ENCODE results near the gene TUBB1.

Gene TUBB1

DNA sequence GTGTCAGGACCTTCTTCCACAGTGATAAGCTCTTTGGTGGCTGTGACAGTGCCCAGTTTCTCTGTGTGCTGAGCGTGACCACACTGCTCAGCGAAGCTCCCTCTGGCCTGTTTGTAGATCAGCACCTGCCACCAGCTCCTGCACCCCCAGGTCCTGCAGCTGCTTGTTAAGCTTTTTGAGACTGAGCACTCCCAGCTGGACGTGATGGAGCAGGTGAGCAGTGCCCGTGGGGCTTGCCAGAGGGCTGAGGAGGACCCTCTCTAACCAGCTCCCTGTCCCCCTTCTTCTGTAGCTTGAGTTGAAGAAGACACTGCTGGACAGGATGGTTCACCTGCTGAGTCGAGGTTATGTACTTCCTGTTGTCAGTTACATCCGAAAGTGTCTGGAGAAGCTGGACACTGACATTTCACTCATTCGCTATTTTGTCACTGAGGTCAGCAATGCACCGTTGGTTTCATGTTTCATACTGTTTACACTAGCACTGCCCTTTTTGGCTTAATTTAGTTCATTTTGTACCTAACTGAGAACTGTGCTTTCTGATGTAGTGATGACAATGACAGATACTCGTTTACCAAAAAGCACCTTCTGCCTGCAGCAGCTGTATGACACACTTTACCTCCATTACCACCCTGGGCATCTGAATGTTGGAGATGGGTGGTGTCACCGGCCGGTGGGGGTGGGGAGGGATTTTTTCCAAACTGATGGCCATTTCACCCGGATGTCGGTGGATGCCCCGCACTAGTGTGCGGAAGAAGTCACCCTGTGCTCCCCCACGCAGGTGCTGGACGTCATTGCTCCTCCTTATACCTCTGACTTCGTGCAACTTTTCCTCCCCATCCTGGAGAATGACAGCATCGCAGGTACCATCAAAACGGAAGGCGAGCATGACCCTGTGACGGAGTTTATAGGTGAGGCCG, 25.6 kb upstream of the TUBB1 start:
- no peak for DNase-seq
- peaks cover 74% of the 10 kb centered on the region for H3K36me3 ChIP-seq
- TF ChIP-seq, protein P1, sequence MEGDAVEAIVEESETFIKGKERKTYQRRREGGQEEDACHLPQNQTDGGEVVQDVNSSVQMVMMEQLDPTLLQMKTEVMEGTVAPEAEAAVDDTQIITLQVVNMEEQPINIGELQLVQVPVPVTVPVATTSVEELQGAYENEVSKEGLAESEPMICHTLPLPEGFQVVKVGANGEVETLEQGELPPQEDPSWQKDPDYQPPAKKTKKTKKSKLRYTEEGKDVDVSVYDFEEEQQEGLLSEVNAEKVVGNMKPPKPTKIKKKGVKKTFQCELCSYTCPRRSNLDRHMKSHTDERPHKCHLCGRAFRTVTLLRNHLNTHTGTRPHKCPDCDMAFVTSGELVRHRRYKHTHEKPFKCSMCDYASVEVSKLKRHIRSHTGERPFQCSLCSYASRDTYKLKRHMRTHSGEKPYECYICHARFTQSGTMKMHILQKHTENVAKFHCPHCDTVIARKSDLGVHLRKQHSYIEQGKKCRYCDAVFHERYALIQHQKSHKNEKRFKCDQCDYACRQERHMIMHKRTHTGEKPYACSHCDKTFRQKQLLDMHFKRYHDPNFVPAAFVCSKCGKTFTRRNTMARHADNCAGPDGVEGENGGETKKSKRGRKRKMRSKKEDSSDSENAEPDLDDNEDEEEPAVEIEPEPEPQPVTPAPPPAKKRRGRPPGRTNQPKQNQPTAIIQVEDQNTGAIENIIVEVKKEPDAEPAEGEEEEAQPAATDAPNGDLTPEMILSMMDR (IDR thresholded peaks at IDR 0.05; ENCODE audit: low read depth, low read length): no peak
- H3K27me3 ChIP-seq: no peaks in the 10 kb centered on the region
- H3K4me1 ChIP-seq: no peaks in the 10 kb centered on the region
- no peaks in the 10 kb centered on the region for H3K9me3 ChIP-seq
- no peak overlapping the region for H3K4me3 ChIP-seq (ENCODE audit: low read depth, low read length)

DNA sequence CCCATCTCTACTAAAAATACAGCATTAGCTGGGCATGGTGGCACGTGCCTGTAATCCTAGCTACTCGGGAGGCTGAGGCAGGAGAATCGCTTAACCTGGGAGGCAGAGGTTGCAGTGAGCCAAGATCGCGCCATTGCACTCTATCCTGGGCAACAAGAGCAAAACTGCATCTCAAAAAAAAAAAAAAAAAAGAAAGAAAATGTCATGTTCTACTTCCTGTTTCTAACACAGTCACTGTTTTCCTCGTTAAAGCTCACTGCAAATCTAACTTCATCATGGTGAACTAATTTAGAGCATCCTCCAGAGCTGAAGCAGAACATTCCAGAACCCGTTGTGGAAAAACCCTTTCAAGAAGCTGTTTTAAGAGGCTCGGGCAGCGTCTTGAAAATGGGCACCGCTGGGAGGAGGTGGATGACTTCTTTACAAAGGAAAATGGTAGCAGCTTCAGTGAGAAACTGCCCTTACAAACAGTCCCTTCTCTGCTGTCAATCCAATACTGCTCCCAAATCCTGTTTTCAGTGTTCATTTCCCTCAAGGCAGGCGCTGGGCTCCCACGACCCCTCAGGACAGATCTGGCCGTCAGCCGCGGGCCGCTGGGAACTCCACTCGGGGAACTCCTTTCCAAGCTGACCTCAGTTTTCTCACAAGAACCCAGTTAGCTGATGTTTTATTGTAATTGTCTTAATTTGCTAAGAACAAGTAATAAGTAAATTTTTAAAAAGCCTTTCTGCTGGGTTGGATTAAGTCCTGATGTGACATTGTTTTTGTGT, 24.7 kb upstream of the TUBB1 start:
- H3K27me3 ChIP-seq: no peaks in the 10 kb centered on the region
- H3K9me3 ChIP-seq: no peaks in the 10 kb centered on the region
- no peak overlapping the region for H3K4me3 ChIP-seq (ENCODE audit: low read depth, low read length)
- TF ChIP-seq, protein P1 (IDR thresholded peaks at IDR 0.05; ENCODE audit: low read depth, low read length): no peak
- no peak for DNase-seq
- peaks cover 64% of the 10 kb centered on the region for H3K36me3 ChIP-seq
- no peaks in the 10 kb centered on the region for H3K4me1 ChIP-seq

DNA sequence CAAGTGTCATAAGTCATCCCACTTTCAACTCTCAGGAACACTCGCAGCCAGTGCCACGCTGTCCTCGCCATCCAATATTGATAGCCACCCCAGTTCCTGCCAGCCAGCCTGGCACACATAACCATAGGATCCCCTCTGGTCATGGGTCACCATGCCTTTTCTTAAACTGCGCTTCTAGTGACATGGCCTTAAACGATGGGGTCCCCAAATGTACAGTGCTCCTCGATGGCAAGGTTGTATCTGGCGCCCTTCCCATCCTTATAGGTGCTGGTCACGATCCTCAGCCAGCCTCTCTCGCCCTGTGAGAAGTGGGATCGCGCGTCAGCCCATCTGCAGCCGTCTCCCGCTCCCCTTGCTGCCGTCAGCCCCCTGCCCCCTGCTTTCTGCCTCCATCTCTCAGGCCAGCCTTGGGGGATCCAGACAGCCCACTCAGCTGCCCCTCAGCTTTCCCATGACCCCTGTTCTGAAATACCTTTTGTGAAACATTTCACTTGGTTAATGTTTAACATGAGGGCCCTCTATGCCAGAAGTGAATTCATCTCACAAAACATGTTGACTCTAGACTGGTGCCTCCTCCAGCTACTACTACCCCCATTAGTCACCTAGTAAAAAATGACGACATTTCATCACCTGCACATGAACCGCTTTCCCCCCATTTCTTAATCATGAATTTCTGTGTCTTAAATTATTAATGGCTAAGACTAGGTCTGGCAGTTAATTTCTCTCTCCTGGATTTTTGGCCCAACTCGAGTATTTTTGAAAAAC, 23.6 kb upstream of the TUBB1 start:
- no peak for DNase-seq
- no peak overlapping the region for H3K4me3 ChIP-seq (ENCODE audit: low read depth, low read length)
- no peaks in the 10 kb centered on the region for H3K4me1 ChIP-seq
- peaks cover 55% of the 10 kb centered on the region for H3K36me3 ChIP-seq
- TF ChIP-seq, protein P1 (IDR thresholded peaks at IDR 0.05; ENCODE audit: low read depth, low read length): no peak
- no peaks in the 10 kb centered on the region for H3K27me3 ChIP-seq
- H3K9me3 ChIP-seq: no peaks in the 10 kb centered on the region

DNA sequence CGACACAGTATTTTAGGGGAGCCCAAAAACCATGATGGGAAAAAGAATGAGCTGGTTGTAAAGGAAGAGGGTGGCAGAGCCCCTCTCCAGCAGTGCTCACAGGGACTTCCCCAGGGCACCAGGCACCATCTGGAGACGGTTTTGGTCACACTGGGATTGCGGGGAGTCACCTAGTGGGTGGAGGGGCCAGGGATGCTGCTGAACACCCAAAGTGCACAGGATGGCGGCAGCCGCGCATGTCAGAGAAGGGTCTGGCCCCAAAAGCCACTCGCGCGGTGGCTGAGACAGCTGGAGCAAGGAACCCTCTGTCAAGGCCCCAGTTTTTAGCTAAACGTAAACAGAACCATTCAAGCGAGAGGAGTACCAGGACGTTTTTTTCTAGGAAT, 23.0 kb upstream of the TUBB1 start:
- DNase-seq: no peak
- H3K4me1 ChIP-seq: no peaks in the 10 kb centered on the region
- H3K4me3 ChIP-seq (ENCODE audit: low read depth, low read length): no peak overlapping the region
- peaks cover 49% of the 10 kb centered on the region for H3K36me3 ChIP-seq
- no peaks in the 10 kb centered on the region for H3K27me3 ChIP-seq
- no peaks in the 10 kb centered on the region for H3K9me3 ChIP-seq
- TF ChIP-seq, protein P1 (IDR thresholded peaks at IDR 0.05; ENCODE audit: low read depth, low read length): no peak

DNA sequence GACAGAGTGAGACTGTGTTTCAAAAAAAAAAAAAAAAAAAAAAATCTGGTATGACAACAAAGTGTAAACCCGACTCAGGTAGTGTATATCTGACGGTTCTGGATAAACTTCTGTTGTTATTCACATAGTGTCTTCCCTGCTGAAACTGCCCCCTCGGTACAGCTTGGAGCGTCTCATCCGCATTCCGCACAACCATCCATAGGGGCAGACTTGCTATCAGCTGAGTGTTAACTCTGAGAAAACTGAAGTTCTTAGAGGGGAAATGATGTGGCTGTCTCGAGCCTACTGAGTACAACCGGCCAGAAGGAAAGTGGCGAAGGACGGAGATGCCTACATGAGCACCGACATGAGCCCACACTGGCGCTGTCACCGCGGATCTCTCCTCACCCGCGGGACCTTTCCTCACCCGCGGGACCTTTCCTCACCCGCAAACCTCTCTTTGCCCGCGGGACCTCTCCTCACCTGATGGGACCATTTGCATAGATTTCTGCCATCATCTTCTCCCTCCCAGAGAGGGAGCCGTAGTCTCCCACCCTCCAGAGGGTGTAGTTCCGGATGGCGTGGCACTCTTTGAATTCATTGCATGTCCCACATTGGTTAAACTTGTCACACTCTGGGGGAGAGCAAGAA, 22.0 kb upstream of the TUBB1 start:
- TF ChIP-seq, protein P1 (IDR thresholded peaks at IDR 0.05; ENCODE audit: low read depth, low read length): no peak
- Histone ChIP-seq H3K9me3 (no peaks in the 10 kb centered on the region), H3K4me3 (ENCODE audit: low read depth, low read length) (no peak overlapping the region), H3K36me3 (peaks cover 38% of the 10 kb centered on the region), H3K27me3 (no peaks in the 10 kb centered on the region), H3K4me1 (no peaks in the 10 kb centered on the region)
- DNase-seq: no peak

All from BE2C (cell line).